H1 (cell line): ENCODE results near the gene NOS1AP. TPM values are rescaled to one million over a fixed set of nuclear protein-coding genes. Genes with fewer than 3 reads are reported as not detected.

Experiments
- CTCF ChIA-PET: fragments of 300-600 bp; sonication (Branson Sonifier 250); formaldehyde crosslinking; loops from one replicate; lab custom pipeline; 2021; ENCODE audit not compliant: partially characterized antibody; lab: Charles Lee
- POLR2A ChIA-PET: fragments of 300-600 bp; sonication (Branson Sonifier 250); formaldehyde crosslinking; loops from one replicate; lab custom pipeline; 2021; ENCODE audit warnings: inconsistent platforms; ENCODE audit not compliant: partially characterized antibody; lab: Charles Lee
- DNase-seq, 2 experiments: peaks; one replicate each; pipeline versions ENCODE4 v3.0.0 to v3.0.0-alpha.2; 2010 to 2022; ENCODE audit warnings: low spot score in 2 of 2, low read depth in 1 of 2, mixed read lengths in 1 of 2
- FAIRE-seq: peaks from 2 replicates; lab custom pipeline; 2011; peaks lifted over from hg19 to GRCh38; lab: Jason Lieb, UNC
- H2AFZ ChIP-seq: 2 replicates; pipeline ENCODE4 v1.8.1; 2012; ENCODE audit warnings: low read length, inconsistent platforms
- H2AK5ac ChIP-seq: 2 replicates; pipeline ENCODE4 v1.6.1; 2013; ENCODE audit warnings: low read depth, low read length
- H2BK120ac ChIP-seq: replicated peaks from 2 replicates; pipeline ENCODE3; 2013; ENCODE audit warnings: low read depth, low read length, inconsistent platforms
- H2BK12ac ChIP-seq: 2 replicates; pipeline ENCODE4 v1.6.1; 2013; ENCODE audit warnings: low read depth, low read length
- H2BK15ac ChIP-seq: 2 replicates; pipeline ENCODE4 v1.6.1; 2013; ENCODE audit warnings: low read length
- H2BK20ac ChIP-seq: 2 replicates; pipeline ENCODE4 v1.6.1; 2013; ENCODE audit warnings: low read length
- H2BK5ac ChIP-seq: 2 replicates; pipeline ENCODE4 v1.6.1; 2013; ENCODE audit warnings: low read depth, low read length
- H3K14ac ChIP-seq: 2 replicates; pipeline ENCODE4 v1.6.1; 2013; ENCODE audit warnings: inconsistent platforms; ENCODE audit not compliant: insufficient read length
- H3K18ac ChIP-seq: 2 replicates; pipeline ENCODE4 v1.6.1; 2013; ENCODE audit warnings: low read length; ENCODE audit errors: extremely low read depth
- H3K23ac ChIP-seq: 2 replicates; pipeline ENCODE4 v1.6.1; 2013; ENCODE audit warnings: inconsistent platforms; ENCODE audit not compliant: insufficient read length
- H3K23me2 ChIP-seq: 2 replicates; pipeline ENCODE4 v1.6.1; 2013; ENCODE audit warnings: low read depth, low read length
- H3K27ac ChIP-seq: 2 replicates; pipeline ENCODE4 v1.6.1; 2011; ENCODE audit warnings: low read depth, low read length, inconsistent platforms
- H3K27me3 ChIP-seq, 4 experiments: replicated peaks in 1 of 4; 1 replicate in 1 of 4; 2 replicates in 3 of 4; pipeline versions ENCODE4 v1.6.1 to v1.8.1; 2011 to 2013; ENCODE audit warnings: low read length in 3 of 4, mild to moderate bottlenecking in 3 of 4, inconsistent platforms in 2 of 4, mixed read lengths in 2 of 4, moderate library complexity in 1 of 4; ENCODE audit not compliant: control insufficient read depth in 3 of 4, insufficient read depth in 3 of 4; ENCODE audit errors: extremely low read depth in 1 of 4
- H3K36me3 ChIP-seq, 4 experiments: 2 replicates each; pipeline versions ENCODE4 v1.6.1 to v1.8.1; 2011 to 2013; ENCODE audit warnings: mild to moderate bottlenecking in 4 of 4, low read length in 3 of 4, moderate library complexity in 2 of 4, control low read depth in 1 of 4, inconsistent platforms in 1 of 4; ENCODE audit not compliant: insufficient read depth in 4 of 4, control insufficient read depth in 2 of 4
- H3K4ac ChIP-seq: replicated peaks from 2 replicates; pipeline ENCODE3; 2013; ENCODE audit warnings: low read length, low read depth, mixed read lengths, inconsistent platforms; ENCODE audit not compliant: insufficient read length
- H3K4me1 ChIP-seq, 4 experiments: replicated peaks in 1 of 4; 1 replicate in 1 of 4; 2 replicates in 3 of 4; pipeline versions ENCODE4 v1.6.1 to v1.8.1; 2011 to 2013; ENCODE audit warnings: low read length in 3 of 4, inconsistent platforms in 2 of 4, mixed read lengths in 1 of 4; ENCODE audit not compliant: insufficient read depth in 4 of 4, control insufficient read depth in 3 of 4
- H3K4me2 ChIP-seq, 2 experiments: 2 replicates each; pipeline versions ENCODE4 v1.6.1 to v1.8.1; 2011 to 2013; ENCODE audit warnings: low read depth in 2 of 2, low read length in 2 of 2, control low read depth in 1 of 2, inconsistent platforms in 1 of 2, mild to moderate bottlenecking in 1 of 2; ENCODE audit not compliant: insufficient read depth in 1 of 2
- H3K4me3 ChIP-seq, 4 experiments: fragments of 200-600, 300-600 bp in 1 of 4; sonication (generic), shearing (Covaris generic), sonication (Bioruptor Twin) in 1 of 4; 2 replicates each; pipeline versions ENCODE4 v1.5.1 to v1.8.1; 2011 to 2016; ENCODE audit warnings: low read length in 4 of 4, low read depth in 3 of 4, control low read depth in 2 of 4, inconsistent platforms in 2 of 4, mild to moderate bottlenecking in 2 of 4, mixed read lengths in 1 of 4, moderate library complexity in 1 of 4; ENCODE audit not compliant: insufficient read depth in 2 of 4; ENCODE audit errors: extremely low read depth in 1 of 4
- H3K56ac ChIP-seq: replicated peaks from 2 replicates; pipeline ENCODE3; 2013; ENCODE audit warnings: low read depth, mild to moderate bottlenecking, mixed read lengths, low read length, inconsistent platforms; ENCODE audit not compliant: insufficient read length
- H3K79me1 ChIP-seq: 2 replicates; pipeline ENCODE4 v1.6.1; 2013; ENCODE audit warnings: low read depth, low read length, control low read depth
- H3K79me2 ChIP-seq, 2 experiments: 2 replicates each; pipeline versions ENCODE4 v1.6.1 to v1.8.1; 2012 to 2013; ENCODE audit warnings: low read length in 2 of 2, mild to moderate bottlenecking in 2 of 2, inconsistent platforms in 1 of 2; ENCODE audit not compliant: insufficient read depth in 2 of 2, control insufficient read depth in 1 of 2
- H3K9ac ChIP-seq, 4 experiments: replicated peaks in 1 of 4; 1 replicate in 1 of 4; 2 replicates in 3 of 4; pipeline versions ENCODE4 v1.6.1 to v1.8.1; 2011 to 2013; ENCODE audit warnings: low read depth in 3 of 4, low read length in 3 of 4, control low read depth in 2 of 4, mild to moderate bottlenecking in 2 of 4, moderate library complexity in 2 of 4, inconsistent platforms in 1 of 4; ENCODE audit errors: extremely low read depth in 1 of 4
- H3K9me3 ChIP-seq, 2 experiments: 2 replicates each; pipeline versions ENCODE4 v1.6.1 to v1.8.1; 2012 to 2013; ENCODE audit warnings: mild to moderate bottlenecking in 2 of 2, moderate library complexity in 2 of 2, control low read depth in 1 of 2, inconsistent platforms in 1 of 2, low read depth in 1 of 2, low read length in 1 of 2, mixed read lengths in 1 of 2; ENCODE audit not compliant: insufficient read depth in 2 of 2
- H4K20me1 ChIP-seq, 2 experiments: replicated peaks in 1 of 2; 2 replicates each; pipeline versions ENCODE3 to v1.8.1; 2011 to 2013; ENCODE audit warnings: inconsistent platforms in 2 of 2, low read length in 2 of 2, mild to moderate bottlenecking in 1 of 2; ENCODE audit not compliant: insufficient read depth in 2 of 2, control insufficient read depth in 1 of 2
- H4K5ac ChIP-seq: 2 replicates; pipeline ENCODE4 v1.6.1; 2013; ENCODE audit warnings: low read length, low read depth, mixed read lengths, inconsistent platforms; ENCODE audit not compliant: insufficient read length
- H4K8ac ChIP-seq: 2 replicates; pipeline ENCODE4 v1.8.0; 2013; ENCODE audit warnings: mild to moderate bottlenecking, moderate library complexity, low read length, inconsistent platforms; ENCODE audit not compliant: insufficient read depth; ENCODE audit errors: extremely low read depth
- H4K91ac ChIP-seq: replicated peaks from 2 replicates; pipeline ENCODE3; 2013; ENCODE audit warnings: low read length, mixed read lengths, inconsistent platforms; ENCODE audit not compliant: insufficient read length
- CREB1 ChIP-seq: IDR thresholded peaks from 2 replicates; pipeline ENCODE4 v1.6.1; 2012; ENCODE audit warnings: inconsistent platforms
- JUN ChIP-seq: IDR thresholded peaks from 2 replicates; pipeline ENCODE4 v1.6.1; 2011; ENCODE audit warnings: low read depth, mild to moderate bottlenecking, improper control_type of control experiment, low read length
- JUND ChIP-seq: IDR thresholded peaks from 2 replicates; pipeline ENCODE4 v1.6.1; 2011; ENCODE audit warnings: mild to moderate bottlenecking, improper control_type of control experiment, low read length
- POLR2AphosphoS5 ChIP-seq: IDR thresholded peaks from 2 replicates; pipeline ENCODE4 v1.6.1; 2011; ENCODE audit warnings: low read depth, low read length
- SAP30 ChIP-seq: fragments of 300-600 bp; sonication (generic); IDR thresholded peaks from 2 replicates; pipeline ENCODE4 v1.7.1; 2012; ENCODE audit warnings: low read length, moderate library complexity, mild to moderate bottlenecking, inconsistent platforms; ENCODE audit not compliant: insufficient read depth, insufficient replicate concordance
- SP2 ChIP-seq: IDR thresholded peaks from 2 replicates; pipeline ENCODE4 v1.6.1; 2012; ENCODE audit warnings: mild to moderate bottlenecking, low read length, inconsistent platforms
- SRF ChIP-seq: IDR thresholded peaks from 2 replicates; pipeline ENCODE4 v1.6.1; 2011; ENCODE audit warnings: mild to moderate bottlenecking, low read depth, low read length, moderate library complexity
- TAF1 ChIP-seq: IDR thresholded peaks from 2 replicates; pipeline ENCODE4 v1.6.1; 2011; ENCODE audit warnings: mild to moderate bottlenecking, low read depth, low read length
- TCF12 ChIP-seq: IDR thresholded peaks from 2 replicates; pipeline ENCODE4 v1.6.1; 2011; ENCODE audit warnings: low read depth, mild to moderate bottlenecking, low read length
- USF2 ChIP-seq: IDR thresholded peaks from 2 replicates; pipeline ENCODE4 v1.6.1; 2011; ENCODE audit warnings: low read length, improper control_type of control experiment
- WGBS, 2 experiments: shearing (Covaris generic) in 1 of 2; methylation state at CpG; one replicate each; pipeline versions ENCODE4 v1.1.6 to v1.1.7; 2013 to 2015; ENCODE audit warnings: low lambda C conversion rate in 2 of 2, mixed read lengths in 2 of 2, inconsistent platforms in 1 of 2, low coverage in 1 of 2, missing lambda C conversion rate in 1 of 2; ENCODE audit not compliant: insufficient replicate concordance in 2 of 2, insufficient coverage in 1 of 2, insufficient read length in 1 of 2; ENCODE audit errors: extremely low coverage in 1 of 2, missing lambda C conversion rate in 1 of 2; 5-methylcytosine and 5-hydroxymethylcytosine counted together
- polyA plus RNA-seq, 7 experiments: library from polyadenylated mRNA; depleted of rRNA in 3 of 7; stranded (reverse) in 5 of 7; unstranded in 2 of 7; fragments of >200 nt in 5 of 7; fragments of 200-250 nt in 2 of 7; gene quantifications; 1 replicate in 5 of 7; 2 replicates in 1 of 7; 4 replicates in 1 of 7; pipeline versions ENCODE4 v1.2.1 to v1.2.3, GENCODE V29; 2011 to 2013; ENCODE audit warnings: missing spikeins in 2 of 7, mixed read lengths in 2 of 7
- total RNA-seq: library from RNA; stranded (reverse); fragmentation: NEBNext Ultra II Directional; extraction: Animal tissue kit (Norgen Biotek cat#: 25700); gene quantifications from 2 replicates; pipeline ENCODE4 v1.2.1, GENCODE V29; 2021

The NOS1AP gene
- total and polyA plus RNA-seq, 2 of the 8 experiments (the other 6 are each of a cell fraction or from before 2014, with no cell fraction given) = 2.4 to 12.1 TPM

- Histone ChIP-seq H2BK5ac (no peak overlapping the region), H3K9me3 (no peaks in the 10 kb centered on the region), H4K8ac (peak overlapping the region; percentile 74; the same call in 1 of the 2 replicates), H2BK120ac (no peak overlapping the region), H3K4me1 (no peaks in the 10 kb centered on the region), H3K27me3 (no peaks in the 10 kb centered on the region), H3K23ac (no peak overlapping the region), H2AFZ (no peak overlapping the region), H3K18ac (no peak overlapping the region), H3K23me2 (no peaks in the 10 kb centered on the region), H3K4me3 (no peak overlapping the region), H4K20me1 (peaks cover 0 to 2% of the 10 kb centered on the region in 2 experiments), H3K79me1 (no peaks in the 10 kb centered on the region), H2BK20ac (no peak overlapping the region), H2BK12ac (no peak overlapping the region), H3K79me2 (no peaks in the 10 kb centered on the region), H3K27ac (no peak overlapping the region), H2AK5ac (no peak overlapping the region), H3K9ac (no peak overlapping the region), H4K5ac (no peak overlapping the region), H2BK15ac (no peak overlapping the region), H3K4me2 (no peak overlapping the region), H3K56ac (no peak overlapping the region), H4K91ac (no peak overlapping the region), H3K14ac (no peak overlapping the region), H3K36me3 (0 out of 8 replicates have a peak, but pooled peaks cover 0 to 2% (median 0%) of the 10 kb centered on the region in 4 experiments), H3K4ac (no peak overlapping the region)
- WGBS, 2 experiments = 98% methylated on average over 4 of the region's 4 CpGs; no CpG with 5 or more reads in 1 of the 2 experiments
- DNase-seq (no peak), FAIRE-seq (no peak)
- ChIA-PET CTCF (interaction anchor here (1.3 to 1.4 kb wide), 2 partner anchors 13 to 30 kb away, joined by 4 to 5 read pairs; no protein-coding TSS in a partner anchor), POLR2A (no interaction called here)
- TF ChIP-seq USF2 (no peak), SRF (no peak), POLR2AphosphoS5 (no peak), JUND (no peak), TAF1 (no peak), SP2 (no peak), TCF12 (no peak), CREB1 (no peak), SAP30 (no peak), JUN (no peak)
These were observed 291.4 kb downstream of the NOS1AP start for GRCh38 chr1:162360874-162361260.
